Measurements from ENCODE around the gene RBM38.

- TF ChIP-seq POLR2AphosphoS5 (IDR thresholded peaks at IDR 0.05; ENCODE audit: low read depth, low read length) (no peak), POLR2A (IDR thresholded peaks at IDR 0.05; ENCODE audit: low read depth, low read length) (no peak), TAF1 (IDR thresholded peaks at IDR 0.05; ENCODE audit: borderline replicate concordance, low read depth, low read length) (no peak)
These were observed 42.6 kb downstream of the RBM38 start for GRCh38 chr20:57433657-57434389.

All from GM12892 (cell line).